Esophagus (tissue), 2 donors: Measurements from ENCODE around the gene CTAGE9. TPM values are rescaled to one million over a fixed set of nuclear protein-coding genes. Genes with fewer than 3 reads are reported as not detected.

Source experiments
- H3K27ac ChIP-seq, 2 donors: one replicate each; pipeline ENCODE4 v1.5.1; 2013; ENCODE audit warnings: low read depth in 2 of 2, mild to moderate bottlenecking in 2 of 2, inconsistent platforms in 1 of 2, low read length in 1 of 2, moderate library complexity in 1 of 2
- H3K27me3 ChIP-seq, 2 donors: one replicate each; pipeline ENCODE4 v1.6.1; 2013; ENCODE audit warnings: low read length in 2 of 2, control low read depth in 1 of 2, mild to moderate bottlenecking in 1 of 2; ENCODE audit not compliant: insufficient read depth in 2 of 2, control insufficient read depth in 1 of 2
- H3K36me3 ChIP-seq, 2 donors: one replicate each; pipeline ENCODE4 v1.6.1; 2013; ENCODE audit warnings: low read length in 1 of 2; ENCODE audit not compliant: control insufficient read depth in 2 of 2, insufficient read depth in 2 of 2
- H3K4me1 ChIP-seq, 2 donors: one replicate each; pipeline ENCODE4 v1.6.1; 2013; ENCODE audit warnings: low read length in 1 of 2; ENCODE audit not compliant: control insufficient read depth in 2 of 2, insufficient read depth in 2 of 2
- H3K4me3 ChIP-seq, 2 donors: one replicate each; pipeline ENCODE4 v1.5.1; 2013; ENCODE audit warnings: low read length in 2 of 2, mild to moderate bottlenecking in 2 of 2, low read depth in 1 of 2, moderate library complexity in 1 of 2
- H3K9me3 ChIP-seq, 2 donors: one replicate each; pipeline ENCODE4 v1.6.1; 2013; ENCODE audit warnings: mild to moderate bottlenecking in 2 of 2, low read depth in 1 of 2, low read length in 1 of 2, moderate library complexity in 1 of 2; ENCODE audit not compliant: control insufficient read depth in 2 of 2, insufficient read depth in 1 of 2
- WGBS, 2 donors: extraction: QIAGEN DNeasy Blood & Tissue Kit; methylation state at CpG; one replicate each; pipeline ENCODE4 v1.1.7; 2013; 5-methylcytosine and 5-hydroxymethylcytosine counted together
- polyA plus RNA-seq, 2 donors: library from polyadenylated mRNA; stranded (reverse); fragments of 200-250 nt; gene quantifications; one replicate each; pipeline ENCODE4 v1.2.3, GENCODE V29; 2013
- donor health status: healthy with polysubstance abuse.
- donor health status: Bipolar disorder and iron deficiency.

Gene CTAGE9
- polyA plus RNA-seq, 2 donors = not detected

DNA sequence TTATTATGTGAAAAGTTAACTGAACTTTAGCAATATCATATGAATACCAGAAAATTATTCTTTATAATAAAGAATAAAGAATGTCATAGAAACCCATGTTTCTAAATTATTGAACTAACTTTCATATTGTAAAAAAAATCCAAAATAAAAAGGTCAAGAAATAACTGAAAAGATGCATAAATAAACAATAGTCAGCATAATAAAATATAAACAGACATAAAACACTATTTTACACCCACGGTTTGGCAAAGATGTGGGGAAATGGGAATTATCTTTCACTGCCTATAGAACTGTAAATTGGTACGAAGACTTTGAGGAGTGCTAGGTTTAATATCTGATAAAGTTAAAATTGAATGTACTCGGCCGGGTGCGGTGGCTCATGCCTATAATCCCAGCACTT is 34.7 kb upstream of the CTAGE9 start:
- Histone ChIP-seq H3K4me3 (no peak overlapping the region), H3K9me3 (no peaks in the 10 kb centered on the region), H3K4me1 (no peaks in the 10 kb centered on the region), H3K36me3 (no peaks in the 10 kb centered on the region), H3K27ac (no peak overlapping the region), H3K27me3 (no peaks in the 10 kb centered on the region)
- 87 to 89% methylated on average over 5 of the region's 5 CpGs for WGBS, 2 donors

DNA sequence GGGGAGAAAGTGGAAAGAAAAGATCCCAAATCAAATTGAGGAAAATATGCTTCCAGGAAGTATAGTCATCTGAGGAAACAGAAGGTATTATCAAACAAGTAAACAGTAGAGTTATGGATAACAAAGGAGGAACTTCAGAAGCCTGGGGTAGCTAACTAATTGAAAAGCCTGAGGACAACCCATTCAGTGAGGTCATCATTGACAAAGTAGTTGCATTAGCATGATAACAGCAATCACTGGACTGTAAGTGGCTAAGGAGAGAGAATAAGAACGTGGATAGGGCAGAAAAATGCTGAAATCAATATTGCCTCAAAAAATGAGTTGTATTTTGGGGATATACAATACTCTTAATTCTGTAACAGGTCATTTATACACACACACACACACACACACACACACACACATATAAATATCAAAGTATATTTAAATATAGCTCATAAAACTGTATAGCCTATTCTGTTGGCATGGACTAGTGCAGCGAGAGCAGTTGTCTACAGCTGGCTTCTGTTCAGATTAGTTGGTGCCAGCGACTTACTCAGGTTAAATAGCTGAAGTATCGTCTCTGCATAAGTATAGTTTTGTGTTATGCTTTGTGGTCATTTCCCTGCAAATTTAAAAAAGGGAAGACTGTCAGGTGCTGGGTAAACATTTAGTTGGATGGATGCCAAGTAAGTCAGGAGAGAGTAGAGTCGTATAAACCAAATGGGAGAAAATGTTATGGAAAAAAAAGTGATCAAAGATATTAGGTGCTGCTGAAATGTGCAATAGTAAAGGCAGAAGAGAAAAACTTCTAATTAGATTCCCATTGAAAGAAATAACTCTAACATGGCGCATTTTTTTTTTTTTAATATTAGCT is 33.8 kb upstream of the CTAGE9 start:
- 45 to 54% methylated on average over 6 of the region's 6 CpGs for WGBS, 2 donors
- Histone ChIP-seq H3K36me3 (no peaks in the 10 kb centered on the region), H3K4me3 (no peak overlapping the region), H3K27ac (no peak overlapping the region), H3K27me3 (no peaks in the 10 kb centered on the region), H3K4me1 (no peaks in the 10 kb centered on the region), H3K9me3 (no peaks in the 10 kb centered on the region)

DNA sequence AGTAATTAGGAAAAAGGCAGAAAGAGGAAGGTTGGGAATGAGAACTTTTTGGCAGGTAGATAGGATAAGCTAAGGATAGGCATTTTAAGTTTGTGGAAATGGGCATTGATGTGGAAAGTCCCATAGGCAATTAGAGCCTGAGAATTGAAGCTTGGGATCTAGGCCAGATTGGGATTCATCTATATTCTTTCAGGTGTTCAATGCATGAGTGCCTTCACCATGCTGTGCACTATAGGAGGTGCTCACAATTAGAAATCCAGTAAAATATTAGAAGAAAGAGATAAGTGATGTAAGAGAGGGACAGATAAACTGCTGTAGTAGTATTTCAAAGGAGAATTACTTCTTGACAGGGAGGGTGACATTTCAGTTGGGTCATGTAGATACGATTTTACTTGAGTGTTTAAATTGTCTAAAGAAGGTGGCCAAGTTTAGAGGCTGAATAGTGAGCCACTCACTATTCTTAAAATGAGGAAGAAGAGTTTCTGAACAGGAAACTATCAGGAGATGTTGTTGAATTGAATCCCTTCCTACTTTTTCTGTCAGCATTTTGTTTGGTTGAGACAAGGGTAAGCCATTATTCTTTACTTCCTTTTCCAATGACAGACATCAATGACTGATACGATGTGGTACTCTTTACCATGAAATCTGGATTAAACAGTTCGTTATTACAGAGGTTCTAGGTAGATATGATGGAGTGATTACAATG is 31.0 kb upstream of the CTAGE9 start:
- H3K36me3 ChIP-seq = no peaks in the 10 kb centered on the region
- no peak overlapping the region for H3K27ac ChIP-seq
- no peaks in the 10 kb centered on the region for H3K9me3 ChIP-seq
- H3K27me3 ChIP-seq = no peaks in the 10 kb centered on the region
- no peaks in the 10 kb centered on the region for H3K4me1 ChIP-seq
- 68 to 69% methylated on average over 3 of the region's 3 CpGs for WGBS, 2 donors
- no peak overlapping the region for H3K4me3 ChIP-seq

DNA sequence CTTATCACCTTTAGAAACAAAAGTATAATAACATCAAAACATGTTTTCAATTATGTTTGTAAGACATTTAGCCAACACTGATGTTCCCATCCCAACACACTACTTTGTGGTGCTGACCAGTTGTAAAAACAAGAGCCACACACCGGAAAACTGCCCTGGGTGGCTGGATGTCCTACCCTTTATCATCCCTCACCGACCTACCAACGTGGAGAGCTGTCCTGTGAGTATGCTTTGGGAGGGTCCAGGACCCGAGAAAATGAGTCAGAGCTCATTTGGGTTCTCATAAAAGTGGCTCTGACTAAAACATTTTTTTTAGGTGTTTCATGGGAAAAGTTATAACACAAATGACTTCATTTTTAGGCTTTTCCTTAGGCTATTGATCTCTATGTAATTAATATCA is 29.3 kb upstream of the CTAGE9 start:
- Histone ChIP-seq H3K4me3 (no peak overlapping the region), H3K36me3 (no peaks in the 10 kb centered on the region), H3K27me3 (no peaks in the 10 kb centered on the region), H3K9me3 (no peaks in the 10 kb centered on the region), H3K4me1 (no peaks in the 10 kb centered on the region), H3K27ac (no peak overlapping the region)
- 86 to 88% methylated on average over 4 of the region's 4 CpGs for WGBS, 2 donors

DNA sequence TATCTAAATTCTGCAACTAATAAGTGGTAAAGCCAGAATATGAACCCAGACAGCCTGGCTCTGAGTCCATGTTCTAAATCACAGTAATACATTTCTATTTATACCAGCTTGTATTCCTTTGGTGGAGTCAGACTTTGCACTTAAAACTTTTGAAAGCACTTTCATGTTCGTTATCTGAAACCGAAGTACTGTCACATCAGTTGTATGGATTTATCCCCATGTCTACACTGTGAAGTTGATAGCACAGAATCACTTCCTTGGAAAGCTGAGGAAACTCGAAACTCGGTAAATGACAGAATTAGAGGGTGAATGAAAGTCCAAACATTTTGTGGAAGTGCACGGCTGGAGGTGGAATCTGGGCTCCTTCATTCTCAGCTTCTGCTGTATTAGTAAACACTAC is 28.3 kb upstream of the CTAGE9 start:
- Histone ChIP-seq H3K4me1 (no peaks in the 10 kb centered on the region), H3K36me3 (no peaks in the 10 kb centered on the region), H3K27ac (no peak overlapping the region), H3K4me3 (no peak overlapping the region), H3K9me3 (no peaks in the 10 kb centered on the region), H3K27me3 (no peaks in the 10 kb centered on the region)
- WGBS, 2 donors = 79 to 88% methylated on average over 5 of the region's 5 CpGs

DNA sequence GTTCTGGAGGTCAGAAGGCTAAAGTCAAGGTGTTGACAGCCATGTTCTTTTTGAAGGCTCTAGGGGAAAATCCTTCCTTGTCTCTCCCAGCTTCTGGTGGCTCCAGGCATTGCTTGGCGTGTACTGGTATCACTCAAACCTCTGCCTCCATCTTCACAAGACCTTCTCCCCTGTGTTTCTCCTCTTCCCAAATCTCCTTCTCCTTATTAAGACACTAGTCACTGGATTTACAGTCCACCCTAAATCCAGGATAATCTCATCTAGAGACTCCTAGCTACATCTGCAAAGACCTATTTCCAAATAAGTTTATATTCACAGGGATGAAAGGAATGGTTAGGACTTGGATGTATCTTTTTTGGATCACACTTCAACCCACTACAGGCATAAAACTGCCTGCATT is 26.0 kb upstream of the CTAGE9 start:
- H3K36me3 ChIP-seq = no peaks in the 10 kb centered on the region
- WGBS, 2 donors = 94% methylated on average over 1 of the region's 1 CpG
- H3K27me3 ChIP-seq = no peaks in the 10 kb centered on the region
- no peak overlapping the region for H3K4me3 ChIP-seq
- no peaks in the 10 kb centered on the region for H3K9me3 ChIP-seq
- H3K4me1 ChIP-seq = no peaks in the 10 kb centered on the region
- H3K27ac ChIP-seq = no peak overlapping the region

DNA sequence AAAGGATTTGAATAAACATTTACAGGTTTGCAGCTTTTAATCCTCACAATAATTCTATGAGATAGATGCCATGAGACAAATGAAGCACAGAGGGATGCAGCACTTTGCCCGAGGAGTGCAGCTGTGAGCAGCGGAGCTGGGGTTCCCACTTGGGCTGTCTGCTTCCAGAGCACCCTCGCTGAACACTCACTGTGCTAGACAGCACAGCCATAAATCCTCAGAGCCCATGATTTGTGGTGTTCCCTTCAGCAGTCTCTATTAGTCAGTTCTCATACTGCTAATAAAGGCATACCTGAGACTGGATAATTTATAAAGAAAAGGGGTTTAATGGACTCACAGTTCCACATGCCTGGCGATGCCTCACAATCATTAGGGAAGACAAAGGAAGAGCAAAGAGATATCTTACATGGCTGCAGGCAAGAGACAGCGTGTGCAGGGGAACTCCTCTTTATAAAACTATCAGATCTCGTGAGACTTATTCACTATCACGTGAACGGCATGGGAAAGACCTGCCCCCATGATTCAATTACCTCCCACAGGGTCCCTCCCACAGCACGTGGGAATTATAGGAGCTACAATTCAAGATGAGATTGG is 25.3 kb upstream of the CTAGE9 start:
- H3K27ac ChIP-seq = no peak overlapping the region
- H3K4me3 ChIP-seq = no peak overlapping the region
- H3K9me3 ChIP-seq = no peaks in the 10 kb centered on the region
- WGBS, 2 donors = 85 to 86% methylated on average over 9 of the region's 9 CpGs
- no peaks in the 10 kb centered on the region for H3K27me3 ChIP-seq
- no peaks in the 10 kb centered on the region for H3K4me1 ChIP-seq
- no peaks in the 10 kb centered on the region for H3K36me3 ChIP-seq

DNA sequence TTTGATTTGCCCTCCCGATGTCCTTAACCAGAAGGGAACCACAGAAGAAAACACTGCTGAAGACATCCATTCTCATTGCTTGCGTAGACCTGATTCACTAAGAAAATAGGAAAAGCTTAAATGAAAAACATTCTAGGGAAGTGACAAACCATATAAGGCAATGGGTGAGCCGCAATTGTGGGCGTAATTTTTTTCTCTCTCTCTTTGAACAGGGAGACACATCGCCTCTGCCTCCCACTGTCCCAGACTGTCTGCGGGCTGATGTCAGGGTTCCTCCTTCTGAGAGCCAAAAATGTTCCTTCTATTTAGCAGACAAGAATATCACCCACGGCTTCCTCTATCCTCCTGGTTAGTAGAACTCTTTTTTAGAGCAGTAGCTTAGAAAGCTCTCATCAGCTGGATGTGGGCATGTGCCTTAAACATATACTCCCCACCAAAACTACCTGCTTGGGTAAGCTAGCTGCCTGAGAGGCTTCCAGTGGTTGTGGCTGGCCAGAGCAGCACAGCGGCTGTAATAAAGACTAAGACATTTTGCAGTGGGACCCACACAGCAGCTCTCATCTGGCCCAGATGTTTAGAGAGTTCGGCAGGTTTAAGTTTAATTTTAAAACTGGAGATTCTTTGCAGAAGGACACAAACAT is 22.7 kb upstream of the CTAGE9 start:
- no peak overlapping the region for H3K4me3 ChIP-seq
- WGBS, 2 donors = 72 to 74% methylated on average over 9 of the region's 9 CpGs
- H3K9me3 ChIP-seq = no peaks in the 10 kb centered on the region
- no peaks in the 10 kb centered on the region for H3K36me3 ChIP-seq
- H3K4me1 ChIP-seq = no peaks in the 10 kb centered on the region
- no peak overlapping the region for H3K27ac ChIP-seq
- H3K27me3 ChIP-seq = no peaks in the 10 kb centered on the region

DNA sequence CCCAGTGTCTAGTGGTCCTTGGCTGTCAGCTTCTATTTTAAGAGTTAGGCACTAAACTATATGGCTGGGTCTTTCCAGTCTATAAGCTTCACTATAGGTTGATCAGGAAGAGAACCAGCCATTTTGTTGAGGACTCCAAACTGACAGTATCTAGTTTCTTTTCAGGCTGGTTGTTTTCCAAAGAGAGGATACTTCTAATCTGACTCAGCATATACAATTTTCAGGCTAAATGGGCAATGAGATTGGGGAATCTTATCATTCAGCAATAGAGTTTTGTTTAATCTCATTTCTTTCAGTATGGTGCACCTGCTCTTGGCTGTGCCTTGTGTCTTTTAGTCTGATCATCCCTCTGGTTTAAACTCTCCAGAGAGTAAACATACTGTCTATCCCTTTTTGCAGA is 20.4 kb upstream of the CTAGE9 start:
- H3K36me3 ChIP-seq = no peaks in the 10 kb centered on the region
- H3K27ac ChIP-seq = no peak overlapping the region
- H3K4me3 ChIP-seq = no peak overlapping the region
- no peaks in the 10 kb centered on the region for H3K4me1 ChIP-seq
- no peaks in the 10 kb centered on the region for H3K9me3 ChIP-seq
- H3K27me3 ChIP-seq = no peaks in the 10 kb centered on the region
